ENCODE data around the gene RASD2. TPM values are rescaled to one million over a fixed set of nuclear protein-coding genes. Genes with fewer than 3 reads are reported as not detected.

Gene RASD2
- total RNA-seq, 1 donor from 2014 or later, result 0.16 TPM

DNA sequence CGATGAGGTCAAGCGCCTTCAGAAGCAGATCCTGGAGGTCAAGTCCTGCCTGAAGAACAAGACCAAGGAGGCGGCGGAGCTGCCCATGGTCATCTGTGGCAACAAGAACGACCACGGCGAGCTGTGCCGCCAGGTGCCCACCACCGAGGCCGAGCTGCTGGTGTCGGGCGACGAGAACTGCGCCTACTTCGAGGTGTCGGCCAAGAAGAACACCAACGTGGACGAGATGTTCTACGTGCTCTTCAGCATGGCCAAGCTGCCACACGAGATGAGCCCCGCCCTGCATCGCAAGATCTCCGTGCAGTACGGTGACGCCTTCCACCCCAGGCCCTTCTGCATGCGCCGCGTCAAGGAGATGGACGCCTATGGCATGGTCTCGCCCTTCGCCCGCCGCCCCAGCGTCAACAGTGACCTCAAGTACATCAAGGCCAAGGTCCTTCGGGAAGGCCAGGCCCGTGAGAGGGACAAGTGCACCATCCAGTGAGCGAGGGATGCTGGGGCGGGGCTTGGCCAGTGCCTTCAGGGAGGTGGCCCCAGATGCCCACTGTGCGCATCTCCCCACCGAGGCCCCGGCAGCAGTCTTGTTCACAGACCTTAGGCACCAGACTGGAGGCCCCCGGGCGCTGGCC is 11.0 kb downstream of the RASD2 start:
- no peak overlapping the region for H3K27ac Mint-ChIP-seq (ENCODE audit: unreplicated experiment)
- H3K36me3 Mint-ChIP-seq (ENCODE audit: low read depth, unreplicated experiment), result no peaks in the 10 kb centered on the region
- no peak overlapping the region for H3K4me2 ChIP-seq (ENCODE audit: low read length)
- H3K4me3 ChIP-seq (ENCODE audit: insufficient read depth, low read depth, low read length), result no peak overlapping the region
- no peaks in the 10 kb centered on the region for H3K27me3 ChIP-seq (ENCODE audit: insufficient read depth, low read length)
- peaks cover 76% of the 10 kb centered on the region for H3K27me3 Mint-ChIP-seq (ENCODE audit: low read depth, unreplicated experiment)
- DNase-seq (ENCODE audit: low read depth), result no peak
- H3K27ac ChIP-seq (ENCODE audit: low read depth, low read length), result no peak overlapping the region
- no peaks in the 10 kb centered on the region for H3K36me3 ChIP-seq (ENCODE audit: insufficient read depth, low read length)
- H2AFZ ChIP-seq (ENCODE audit: low read depth, low read length), result no peak overlapping the region
- no peak overlapping the region for H3K4me3 Mint-ChIP-seq (ENCODE audit: unreplicated experiment)
- H3K9ac ChIP-seq (ENCODE audit: low read length), result no peak overlapping the region
- TF ChIP-seq CTCF (IDR thresholded peaks at IDR 0.05; ENCODE audit: insufficient read depth, low read depth, low read length), result no peak
- TF ChIP-seq EZH2 (IDR thresholded peaks at IDR 0.05; ENCODE audit: insufficient read depth, low read length), result no peak
- no peaks in the 10 kb centered on the region for H3K79me2 ChIP-seq (ENCODE audit: insufficient read depth, low read length)
- no peaks in the 10 kb centered on the region for H3K9me3 Mint-ChIP-seq (ENCODE audit: unreplicated experiment)
- peaks cover 18% of the 10 kb centered on the region for H3K4me1 ChIP-seq (ENCODE audit: insufficient read depth, low read length)
- H3K4me1 Mint-ChIP-seq (ENCODE audit: low read depth, unreplicated experiment), result no peaks in the 10 kb centered on the region
- FAIRE-seq, result no peak
- H4K20me1 ChIP-seq (ENCODE audit: insufficient read depth, low read length), result no peaks in the 10 kb centered on the region
- H3K9me3 ChIP-seq (ENCODE audit: insufficient read depth, low read depth, low read length), result no peaks in the 10 kb centered on the region

DNA sequence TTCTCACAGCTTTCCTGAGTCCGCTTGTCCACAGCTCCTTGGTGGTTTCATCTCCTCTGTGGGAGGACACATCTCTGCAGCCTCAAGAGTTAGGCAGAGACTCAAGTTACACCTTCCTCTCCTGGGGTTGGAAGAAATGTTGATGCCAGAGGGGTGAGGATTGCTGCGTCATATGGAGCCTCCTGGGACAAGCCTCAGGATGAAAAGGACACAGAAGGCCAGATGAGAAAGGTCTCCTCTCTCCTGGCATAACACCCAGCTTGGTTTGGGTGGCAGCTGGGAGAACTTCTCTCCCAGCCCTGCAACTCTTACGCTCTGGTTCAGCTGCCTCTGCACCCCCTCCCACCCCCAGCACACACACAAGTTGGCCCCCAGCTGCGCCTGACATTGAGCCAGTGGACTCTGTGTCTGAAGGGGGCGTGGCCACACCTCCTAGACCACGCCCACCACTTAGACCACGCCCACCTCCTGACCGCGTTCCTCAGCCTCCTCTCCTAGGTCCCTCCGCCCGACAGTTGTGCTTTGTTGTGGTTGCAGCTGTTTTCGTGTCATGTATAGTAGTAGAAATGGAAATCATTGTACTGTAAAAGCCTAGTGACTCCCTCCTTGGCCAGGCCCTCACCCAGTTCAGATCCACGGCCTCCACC is 11.7 kb downstream of the RASD2 start:
- H4K20me1 ChIP-seq (ENCODE audit: insufficient read depth, low read length), result no peaks in the 10 kb centered on the region
- TF ChIP-seq EZH2 (IDR thresholded peaks at IDR 0.05; ENCODE audit: insufficient read depth, low read length), result no peak
- no peak for TF ChIP-seq CTCF (IDR thresholded peaks at IDR 0.05; ENCODE audit: insufficient read depth, low read depth, low read length)
- H3K9ac ChIP-seq (ENCODE audit: low read length), result no peak overlapping the region
- H2AFZ ChIP-seq (ENCODE audit: low read depth, low read length), result no peak overlapping the region
- H3K4me3 ChIP-seq (ENCODE audit: insufficient read depth, low read depth, low read length), result no peak overlapping the region
- H3K27ac ChIP-seq (ENCODE audit: low read depth, low read length), result no peak overlapping the region
- H3K27me3 ChIP-seq (ENCODE audit: insufficient read depth, low read length), result no peaks in the 10 kb centered on the region
- H3K4me1 ChIP-seq (ENCODE audit: insufficient read depth, low read length), result peaks cover 18% of the 10 kb centered on the region
- no peak overlapping the region for H3K4me3 Mint-ChIP-seq (ENCODE audit: unreplicated experiment)
- H3K9me3 Mint-ChIP-seq (ENCODE audit: unreplicated experiment), result no peaks in the 10 kb centered on the region
- H3K27me3 Mint-ChIP-seq (ENCODE audit: low read depth, unreplicated experiment), result peaks cover 70% of the 10 kb centered on the region
- H3K27ac Mint-ChIP-seq (ENCODE audit: unreplicated experiment), result no peak overlapping the region
- H3K4me1 Mint-ChIP-seq (ENCODE audit: low read depth, unreplicated experiment), result no peaks in the 10 kb centered on the region
- no peaks in the 10 kb centered on the region for H3K9me3 ChIP-seq (ENCODE audit: insufficient read depth, low read depth, low read length)
- FAIRE-seq, result no peak
- H3K36me3 Mint-ChIP-seq (ENCODE audit: low read depth, unreplicated experiment), result no peaks in the 10 kb centered on the region
- H3K4me2 ChIP-seq (ENCODE audit: low read length), result no peak overlapping the region
- H3K36me3 ChIP-seq (ENCODE audit: insufficient read depth, low read length), result no peaks in the 10 kb centered on the region
- no peaks in the 10 kb centered on the region for H3K79me2 ChIP-seq (ENCODE audit: insufficient read depth, low read length)
- no peak for DNase-seq (ENCODE audit: low read depth)

DNA sequence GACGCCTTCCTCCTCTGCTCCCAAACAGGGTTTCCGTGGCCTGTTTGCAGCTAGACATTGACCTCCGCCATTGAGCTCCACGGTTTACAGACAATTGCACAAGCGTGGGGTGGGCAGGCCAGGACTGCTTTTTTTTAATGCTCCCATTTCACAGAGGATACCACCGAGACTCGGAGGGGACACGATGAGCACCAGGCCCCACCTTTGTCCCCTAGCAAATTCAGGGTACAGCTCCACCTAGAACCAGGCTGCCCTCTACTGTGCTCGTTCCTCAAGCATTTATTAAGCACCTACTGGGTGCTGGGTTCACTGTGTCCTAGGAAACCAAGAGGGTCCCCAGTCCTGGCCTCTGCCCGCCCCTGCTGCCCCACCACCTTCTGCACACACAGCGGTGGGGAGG is 12.2 kb downstream of the RASD2 start:
- no peak for FAIRE-seq
- H3K9me3 Mint-ChIP-seq (ENCODE audit: unreplicated experiment), result no peaks in the 10 kb centered on the region
- no peaks in the 10 kb centered on the region for H3K36me3 Mint-ChIP-seq (ENCODE audit: low read depth, unreplicated experiment)
- H3K9ac ChIP-seq (ENCODE audit: low read length), result no peak overlapping the region
- H4K20me1 ChIP-seq (ENCODE audit: insufficient read depth, low read length), result no peaks in the 10 kb centered on the region
- DNase-seq (ENCODE audit: low read depth), result no peak
- H3K9me3 ChIP-seq (ENCODE audit: insufficient read depth, low read depth, low read length), result no peaks in the 10 kb centered on the region
- no peaks in the 10 kb centered on the region for H3K79me2 ChIP-seq (ENCODE audit: insufficient read depth, low read length)
- no peak overlapping the region for H3K27ac ChIP-seq (ENCODE audit: low read depth, low read length)
- no peaks in the 10 kb centered on the region for H3K4me1 Mint-ChIP-seq (ENCODE audit: low read depth, unreplicated experiment)
- TF ChIP-seq EZH2 (IDR thresholded peaks at IDR 0.05; ENCODE audit: insufficient read depth, low read length), result no peak
- peaks cover 71% of the 10 kb centered on the region for H3K27me3 Mint-ChIP-seq (ENCODE audit: low read depth, unreplicated experiment)
- no peak overlapping the region for H3K4me3 ChIP-seq (ENCODE audit: insufficient read depth, low read depth, low read length)
- H3K4me2 ChIP-seq (ENCODE audit: low read length), result no peak overlapping the region
- H3K27ac Mint-ChIP-seq (ENCODE audit: unreplicated experiment), result no peak overlapping the region
- H3K4me3 Mint-ChIP-seq (ENCODE audit: unreplicated experiment), result no peak overlapping the region
- peaks cover 18% of the 10 kb centered on the region for H3K4me1 ChIP-seq (ENCODE audit: insufficient read depth, low read length)
- H2AFZ ChIP-seq (ENCODE audit: low read depth, low read length), result no peak overlapping the region
- H3K36me3 ChIP-seq (ENCODE audit: insufficient read depth, low read length), result no peaks in the 10 kb centered on the region
- H3K27me3 ChIP-seq (ENCODE audit: insufficient read depth, low read length), result no peaks in the 10 kb centered on the region

Data from astrocyte (in vitro differentiated cells and primary cell).